OCI-LY7 (cell line): ENCODE measurements around the gene MIPEP. TPM values are rescaled to one million over a fixed set of nuclear protein-coding genes. Genes with fewer than 3 reads are reported as not detected.

Experiments used
- BruUV-seq: library from RNA; stranded (reverse); fragments of 400-500 nt; replicated peaks from 2 replicates; lab custom pipeline; 2021; lab: Mats Ljungman, UMichigan
- CTCF ChIA-PET: fragments of 300-600 bp; sonication (Branson Sonifier 250); formaldehyde crosslinking; loops from one replicate; lab custom pipeline; 2022; ENCODE audit warnings: antibody characterized with exemption; ENCODE audit not compliant: unreplicated experiment; lab: Charles Lee
- POLR2A ChIA-PET: fragments of 300-600 bp; sonication (Branson Sonifier 250); formaldehyde crosslinking; loops from one replicate; lab custom pipeline; 2022; ENCODE audit warnings: antibody characterized with exemption; lab: Charles Lee
- DNase-seq: peaks from one replicate; pipeline ENCODE4 v3.0.0-alpha.2; 2015; ENCODE audit warnings: low spot score
- H2AFZ ChIP-seq: fragments of 200-600 bp; sonication (generic), shearing (Covaris generic); 2 replicates; pipeline ENCODE4 v1.6.1; 2014; ENCODE audit warnings: mild to moderate bottlenecking, antibody characterized with exemption, low read length, moderate library complexity
- H3K27ac ChIP-seq: fragments of 200-600 bp; sonication (generic); 2 replicates; pipeline ENCODE4 v1.5.1; 2014; ENCODE audit warnings: mixed run types, low read depth, mild to moderate bottlenecking, moderate library complexity, low read length, inconsistent platforms; ENCODE audit not compliant: poor library complexity, severe bottlenecking
- H3K36me3 ChIP-seq: fragments of 200-600 bp; sonication (generic); 2 replicates; pipeline ENCODE4 v1.6.1; 2014; ENCODE audit warnings: mild to moderate bottlenecking, antibody characterized with exemption, low read length, moderate library complexity, mixed read lengths; ENCODE audit not compliant: insufficient read depth
- H3K4me1 ChIP-seq: fragments of 200-600 bp; sonication (generic); 2 replicates; pipeline ENCODE4 v1.5.1; 2014; ENCODE audit warnings: mild to moderate bottlenecking, low read length; ENCODE audit not compliant: insufficient read depth, poor library complexity, severe bottlenecking
- H3K4me2 ChIP-seq: fragments of 200-600 bp; sonication (generic); 2 replicates; pipeline ENCODE4 v1.6.1; 2014; ENCODE audit warnings: mild to moderate bottlenecking, low read length
- H3K4me3 ChIP-seq: fragments of 200-600 bp; sonication (generic); 2 replicates; pipeline ENCODE4 v1.5.1; 2014; ENCODE audit warnings: mild to moderate bottlenecking, low read depth, low read length; ENCODE audit not compliant: poor library complexity, severe bottlenecking
- H3K79me2 ChIP-seq: fragments of 200-600 bp; sonication (generic); 2 replicates; pipeline ENCODE4 v1.6.1; 2016; ENCODE audit warnings: low read depth, mild to moderate bottlenecking, low read length, moderate library complexity, mixed read lengths; ENCODE audit not compliant: insufficient read depth
- H3K9me2 ChIP-seq: fragments of 200-600 bp; sonication (generic); 2 replicates; pipeline ENCODE4 v1.6.1; 2016; ENCODE audit warnings: mild to moderate bottlenecking, low read length, mixed read lengths; ENCODE audit not compliant: insufficient read depth
- H3K9me3 ChIP-seq: fragments of 200-600 bp; sonication (generic); 2 replicates; pipeline ENCODE4 v1.6.1; 2014; ENCODE audit warnings: mild to moderate bottlenecking, mixed run types, low read length, mixed read lengths
- H4K20me1 ChIP-seq: fragments of 200-600 bp; sonication (generic); 2 replicates; pipeline ENCODE4 v1.6.1; 2014; ENCODE audit warnings: mild to moderate bottlenecking, antibody characterized with exemption, low read length, moderate library complexity, mixed read lengths; ENCODE audit not compliant: insufficient read depth
- EZH2phosphoT487 ChIP-seq: fragments of 200-600 bp; sonication (generic); IDR thresholded peaks from 2 replicates; pipeline ENCODE4 v1.6.1; 2018; ENCODE audit warnings: low read depth, borderline replicate concordance, mild to moderate bottlenecking, mixed run types, antibody characterized with exemption, low read length, moderate library complexity, mixed read lengths
- intact Hi-C: fragments of 100-400 bp; cut with micrococcal nuclease; formaldehyde crosslinking; loops from one replicate; pipeline ENCODE4 v1.10.0; 2022; ENCODE audit not compliant: unreplicated experiment
- total RNA-seq, 2 experiments: library from RNA; depleted of rRNA in 1 of 2; stranded (reverse); fragments of >200 nt in 1 of 2; shearing (Covaris generic) in 1 of 2; gene quantifications; 2 replicates each; pipeline ENCODE4 v1.2.3, GENCODE V29; 2014 to 2022
- TF ChIP-seq, protein P1 (sequence below): fragments of 200-600 bp; sonication (generic); conservative IDR thresholded peaks from 2 replicates; pipeline ENCODE4 v1.5.1; 2014; ENCODE audit warnings: mild to moderate bottlenecking, antibody characterized with exemption, low read length, moderate library complexity, mixed read lengths

MIPEP gene
- total RNA-seq, 2 experiments from 2014 or later: 13.5 to 15.7 TPM

DNA sequence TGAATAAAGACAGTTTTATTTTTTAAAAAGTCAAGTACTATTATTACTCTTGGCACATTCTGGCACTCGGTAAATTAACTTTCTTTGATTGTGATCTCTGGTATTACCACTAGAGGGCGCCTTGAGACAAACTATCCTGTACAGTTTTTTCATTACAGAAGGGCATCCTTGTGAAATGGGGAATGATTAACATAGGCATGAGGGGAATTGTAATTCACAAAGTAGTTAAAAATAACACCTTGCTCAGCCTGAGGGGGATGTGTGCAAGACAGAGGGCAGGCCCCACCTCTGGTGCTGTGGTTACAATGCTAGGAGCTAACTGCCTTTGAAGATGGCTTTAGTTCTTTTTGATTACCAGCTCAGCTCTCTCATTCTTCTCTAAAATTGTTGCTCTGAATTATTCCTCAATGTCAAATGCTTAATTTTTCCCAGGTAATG lies 32.3 kb upstream of the MIPEP start:
- no TSS peak for BruUV-seq
- Histone ChIP-seq H3K9me2 (no peaks in the 10 kb centered on the region), H3K27ac (no peak overlapping the region), H3K9me3 (no peaks in the 10 kb centered on the region), H4K20me1 (no peaks in the 10 kb centered on the region), H3K79me2 (no peaks in the 10 kb centered on the region), H3K4me2 (no peak overlapping the region), H3K36me3 (no peaks in the 10 kb centered on the region), H3K4me3 (no peak overlapping the region), H3K4me1 (no peaks in the 10 kb centered on the region), H2AFZ (no peak overlapping the region)
- DNase-seq: peak; percentile 5
- intact Hi-C loops: loop anchor here (10.0 kb wide), 1 partner anchor 303 kb away; no protein-coding TSS in a partner anchor
- ChIA-PET CTCF (no interaction called here), POLR2A (no interaction called here)
- TF ChIP-seq EZH2phosphoT487: no peak
- TF ChIP-seq, protein P1, sequence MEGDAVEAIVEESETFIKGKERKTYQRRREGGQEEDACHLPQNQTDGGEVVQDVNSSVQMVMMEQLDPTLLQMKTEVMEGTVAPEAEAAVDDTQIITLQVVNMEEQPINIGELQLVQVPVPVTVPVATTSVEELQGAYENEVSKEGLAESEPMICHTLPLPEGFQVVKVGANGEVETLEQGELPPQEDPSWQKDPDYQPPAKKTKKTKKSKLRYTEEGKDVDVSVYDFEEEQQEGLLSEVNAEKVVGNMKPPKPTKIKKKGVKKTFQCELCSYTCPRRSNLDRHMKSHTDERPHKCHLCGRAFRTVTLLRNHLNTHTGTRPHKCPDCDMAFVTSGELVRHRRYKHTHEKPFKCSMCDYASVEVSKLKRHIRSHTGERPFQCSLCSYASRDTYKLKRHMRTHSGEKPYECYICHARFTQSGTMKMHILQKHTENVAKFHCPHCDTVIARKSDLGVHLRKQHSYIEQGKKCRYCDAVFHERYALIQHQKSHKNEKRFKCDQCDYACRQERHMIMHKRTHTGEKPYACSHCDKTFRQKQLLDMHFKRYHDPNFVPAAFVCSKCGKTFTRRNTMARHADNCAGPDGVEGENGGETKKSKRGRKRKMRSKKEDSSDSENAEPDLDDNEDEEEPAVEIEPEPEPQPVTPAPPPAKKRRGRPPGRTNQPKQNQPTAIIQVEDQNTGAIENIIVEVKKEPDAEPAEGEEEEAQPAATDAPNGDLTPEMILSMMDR: peak; percentile 91

DNA sequence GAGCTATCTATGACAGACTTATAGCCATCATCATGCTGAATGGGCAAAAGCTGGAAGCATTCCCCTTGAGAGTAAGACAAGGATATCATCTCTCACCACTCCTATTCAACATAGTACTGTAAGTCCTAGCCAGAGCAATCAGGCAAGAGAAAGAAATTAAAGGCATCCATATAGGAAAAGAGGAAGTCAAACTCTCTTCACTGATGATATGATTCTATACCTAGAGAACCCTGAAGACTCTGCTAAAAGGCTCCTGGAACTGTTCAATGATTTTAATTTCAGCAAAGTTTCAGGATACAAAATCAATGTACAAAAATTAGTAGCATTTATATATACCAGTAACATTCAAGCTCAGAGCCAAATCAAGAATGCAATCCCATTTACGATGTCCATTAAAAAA lies 29.8 kb upstream of the MIPEP start:
- Histone ChIP-seq H3K9me3 (no peaks in the 10 kb centered on the region), H3K4me2 (no peak overlapping the region), H4K20me1 (no peaks in the 10 kb centered on the region), H3K9me2 (no peaks in the 10 kb centered on the region), H3K79me2 (no peaks in the 10 kb centered on the region), H3K27ac (no peak overlapping the region), H3K4me3 (no peak overlapping the region), H3K36me3 (no peaks in the 10 kb centered on the region), H3K4me1 (no peaks in the 10 kb centered on the region), H2AFZ (no peak overlapping the region)
- intact Hi-C loops: no loop called here
- no TSS peak for BruUV-seq
- no peak for DNase-seq
- TF ChIP-seq EZH2phosphoT487: no peak
- TF ChIP-seq, protein P1: no peak
- CTCF ChIA-PET: no interaction called here
- POLR2A ChIA-PET: interaction anchor here (0.5 to 1.1 kb wide), 3 partner anchors 11 to 520 kb away, joined by 3 to 4 read pairs (median 3); no protein-coding TSS in a partner anchor

DNA sequence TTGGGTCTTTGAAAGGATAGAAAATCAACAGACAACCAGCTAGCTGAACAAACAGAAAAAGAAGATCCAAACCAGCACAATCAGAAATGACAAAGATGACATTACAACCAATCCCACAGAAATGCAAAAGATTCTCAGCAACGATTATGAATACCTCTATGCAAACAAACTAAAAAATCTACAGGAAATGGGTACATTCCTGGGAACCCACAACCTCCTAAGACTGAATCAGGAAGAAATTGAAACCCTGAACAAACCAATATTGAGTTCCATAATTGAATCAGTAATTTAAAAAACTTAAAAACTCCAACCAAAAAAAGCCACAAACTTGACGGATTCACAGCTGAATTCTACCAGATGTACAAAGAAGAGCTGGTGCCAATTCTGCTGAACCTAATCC lies 29.0 kb upstream of the MIPEP start:
- H4K20me1 ChIP-seq: no peaks in the 10 kb centered on the region
- H3K4me1 ChIP-seq: no peaks in the 10 kb centered on the region
- POLR2A ChIA-PET: interaction anchor here (1.1 kb wide), 1 partner anchor 14 kb away, joined by 3 read pairs; no protein-coding TSS in a partner anchor
- H3K4me3 ChIP-seq: no peak overlapping the region
- no peak overlapping the region for H2AFZ ChIP-seq
- H3K9me3 ChIP-seq: no peaks in the 10 kb centered on the region
- no peaks in the 10 kb centered on the region for H3K36me3 ChIP-seq
- TF ChIP-seq, protein P1: no peak
- TF ChIP-seq EZH2phosphoT487: no peak
- no peak overlapping the region for H3K27ac ChIP-seq
- intact Hi-C loops: no loop called here
- no peak overlapping the region for H3K4me2 ChIP-seq
- CTCF ChIA-PET: no interaction called here
- no peaks in the 10 kb centered on the region for H3K79me2 ChIP-seq
- DNase-seq: no peak
- H3K9me2 ChIP-seq: no peaks in the 10 kb centered on the region
- BruUV-seq: no TSS peak
